ENCODE data around the gene HIBCH. TPM values are rescaled to one million over a fixed set of nuclear protein-coding genes. Genes with fewer than 3 reads are reported as not detected.
"Not testable (repeated sequence)": the region's sequence is repeated elsewhere in the genome, so short reads cannot be mapped to it uniquely, and the experiment has no call there.

HIBCH gene
- total RNA-seq, 5 donors from 2014 or later (not counting 1 experiment from before 2014, with no cell fraction given) = 15.5 to 19.8 (median 19.4) TPM

DNA sequence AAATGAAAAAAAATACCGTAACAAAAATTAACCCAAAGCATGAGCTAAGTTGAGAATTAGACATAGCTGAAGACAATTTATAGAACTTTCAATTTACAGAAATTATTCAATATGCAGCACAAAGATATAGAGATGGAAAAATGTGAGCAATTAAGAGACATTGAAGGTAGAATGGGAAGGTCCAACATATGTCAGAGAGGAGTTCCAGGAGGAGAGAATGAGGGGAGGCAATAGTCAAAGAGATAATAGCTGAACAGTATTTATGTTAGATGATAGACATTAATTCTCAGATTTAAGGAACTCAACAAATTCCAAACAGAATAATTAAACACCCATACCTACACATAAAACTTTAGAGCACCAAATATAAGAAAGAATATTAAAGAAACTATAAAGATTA, 154.1 kb downstream of the HIBCH start:
- ChIA-PET POLR2A (no interaction called here), CTCF (interaction anchor here in 1 of 2 donors (0.6 kb wide), 1 partner anchor 1495 kb away, joined by 3 read pairs; no protein-coding TSS in a partner anchor)
- H3K9me3 Mint-ChIP-seq = peaks cover 5 to 19% (median 8%) of the 10 kb centered on the region in 3 donors
- no peaks in the 10 kb centered on the region for H3K9me3 ChIP-seq
- no peak overlapping the region for H3K27ac Mint-ChIP-seq
- no peaks in the 10 kb centered on the region for H3K4me1 ChIP-seq (ENCODE audit: control insufficient read depth in 1 of 2, extremely low read depth in 1 of 2, insufficient read depth in 2 of 2, low read length in 2 of 2)
- H3K36me3 Mint-ChIP-seq = no peaks in the 10 kb centered on the region
- no peaks in the 10 kb centered on the region for H3K36me3 ChIP-seq (ENCODE audit: control insufficient read depth in 2 of 2, extremely low read depth in 1 of 2, insufficient read depth in 1 of 2, low read length in 1 of 2)
- no CpG with 5 or more reads among the region's 1 CpG for WGBS (ENCODE audit: insufficient coverage)
- H3K4me3 ChIP-seq (ENCODE audit: control insufficient read depth in 1 of 2, extremely low read depth in 1 of 2, low read length in 1 of 2) = no peak overlapping the region
- no peaks in the 10 kb centered on the region for H3K27me3 Mint-ChIP-seq
- ATAC-seq (replicated peaks in 1 of 4) (no peak), DNase-seq (no peak)
- H3K4me1 Mint-ChIP-seq = no peaks in the 10 kb centered on the region
- no peaks in the 10 kb centered on the region for H3K27me3 ChIP-seq (replicated peaks in 1 of 2; ENCODE audit: control insufficient read depth in 2 of 2, extremely low read depth in 1 of 2, insufficient read depth in 2 of 2, low read length in 1 of 2)
- H3K27ac ChIP-seq (ENCODE audit: low read length) = no peak overlapping the region
- no peak overlapping the region for H3K4me3 Mint-ChIP-seq

DNA sequence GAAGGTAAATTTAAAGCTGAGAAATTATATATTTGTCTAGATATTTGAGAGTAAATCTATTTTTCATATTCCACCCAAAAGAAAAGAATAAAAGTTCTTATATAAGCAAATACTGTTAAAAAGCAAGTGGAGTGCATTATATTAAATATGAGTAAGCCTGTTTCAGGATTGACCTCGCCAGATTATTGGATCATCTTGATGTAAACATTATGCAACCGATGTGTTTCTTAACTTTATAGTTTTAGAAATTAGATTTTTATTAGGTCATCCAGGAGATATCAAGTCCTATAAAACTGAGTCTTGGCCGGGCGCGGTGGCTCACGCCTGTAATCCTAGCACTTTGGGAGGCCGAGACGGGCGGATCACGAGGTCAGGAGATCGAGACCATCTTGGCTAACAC, 156.8 kb downstream of the HIBCH start:
- no peaks in the 10 kb centered on the region for H3K36me3 ChIP-seq (ENCODE audit: control insufficient read depth in 2 of 2, extremely low read depth in 1 of 2, insufficient read depth in 1 of 2, low read length in 1 of 2)
- no peak overlapping the region for H3K4me3 ChIP-seq (ENCODE audit: control insufficient read depth in 1 of 2, extremely low read depth in 1 of 2, low read length in 1 of 2)
- ATAC-seq (replicated peaks in 1 of 4) = no peak
- no peak for DNase-seq
- no peaks in the 10 kb centered on the region for H3K27me3 Mint-ChIP-seq
- H3K36me3 Mint-ChIP-seq = no peaks in the 10 kb centered on the region
- no CpG with 5 or more reads among the region's 11 CpGs for WGBS (ENCODE audit: insufficient coverage)
- no peak overlapping the region for H3K4me3 Mint-ChIP-seq
- H3K27me3 ChIP-seq (replicated peaks in 1 of 2; ENCODE audit: control insufficient read depth in 2 of 2, extremely low read depth in 1 of 2, insufficient read depth in 2 of 2, low read length in 1 of 2) = no peaks in the 10 kb centered on the region
- no peaks in the 10 kb centered on the region for H3K4me1 Mint-ChIP-seq
- peaks cover 0 to 10% (median 4%) of the 10 kb centered on the region in 3 donors for H3K9me3 Mint-ChIP-seq
- no peak overlapping the region for H3K27ac Mint-ChIP-seq
- H3K4me1 ChIP-seq (ENCODE audit: control insufficient read depth in 1 of 2, extremely low read depth in 1 of 2, insufficient read depth in 2 of 2, low read length in 2 of 2) = no peaks in the 10 kb centered on the region
- CTCF ChIA-PET = no interaction called here
- no peaks in the 10 kb centered on the region for H3K9me3 ChIP-seq
- POLR2A ChIA-PET = no interaction called here
- no peak overlapping the region for H3K27ac ChIP-seq (ENCODE audit: low read length)

DNA sequence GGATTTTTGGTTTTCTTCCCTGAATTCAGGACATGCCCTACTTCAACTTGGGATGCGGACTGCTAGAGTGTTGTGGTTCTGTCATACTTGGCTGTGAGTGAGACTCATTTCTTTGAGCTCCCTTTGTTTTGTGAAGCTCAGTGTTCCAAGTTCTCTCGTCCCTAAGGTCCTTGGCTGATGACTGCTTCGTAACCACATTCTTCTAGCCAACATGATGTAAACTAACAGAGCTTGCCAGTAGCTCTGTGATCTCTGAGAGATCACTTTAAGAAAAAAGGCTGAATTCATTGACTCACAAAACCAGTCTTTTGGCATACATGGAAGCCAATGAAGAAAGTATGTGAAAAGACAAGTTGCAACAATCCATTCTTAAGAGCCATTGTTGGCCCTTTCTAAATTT, 160.2 kb downstream of the HIBCH start:
- Mint-ChIP-seq H3K27me3 (no peaks in the 10 kb centered on the region), H3K36me3 (no peaks in the 10 kb centered on the region), H3K4me1 (no peaks in the 10 kb centered on the region), H3K27ac (no peak overlapping the region), H3K9me3 (no peaks in the 10 kb centered on the region), H3K4me3 (no peak overlapping the region)
- H3K4me3 ChIP-seq (ENCODE audit: control insufficient read depth in 1 of 2, extremely low read depth in 1 of 2, low read length in 1 of 2) = no peak overlapping the region
- ATAC-seq (replicated peaks in 1 of 4) (no peak), DNase-seq (no peak)
- ChIA-PET POLR2A (no interaction called here), CTCF (no interaction called here)
- no peaks in the 10 kb centered on the region for H3K9me3 ChIP-seq
- H3K27ac ChIP-seq (ENCODE audit: low read length) = no peak overlapping the region
- no peaks in the 10 kb centered on the region for H3K36me3 ChIP-seq (ENCODE audit: control insufficient read depth in 2 of 2, extremely low read depth in 1 of 2, insufficient read depth in 1 of 2, low read length in 1 of 2)
- H3K27me3 ChIP-seq (replicated peaks in 1 of 2; ENCODE audit: control insufficient read depth in 2 of 2, extremely low read depth in 1 of 2, insufficient read depth in 2 of 2, low read length in 1 of 2) = no peaks in the 10 kb centered on the region
- WGBS (ENCODE audit: insufficient coverage) = 100% methylated on average over 1 of the region's 3 CpGs
- H3K4me1 ChIP-seq (ENCODE audit: control insufficient read depth in 1 of 2, extremely low read depth in 1 of 2, insufficient read depth in 2 of 2, low read length in 2 of 2) = no peaks in the 10 kb centered on the region

DNA sequence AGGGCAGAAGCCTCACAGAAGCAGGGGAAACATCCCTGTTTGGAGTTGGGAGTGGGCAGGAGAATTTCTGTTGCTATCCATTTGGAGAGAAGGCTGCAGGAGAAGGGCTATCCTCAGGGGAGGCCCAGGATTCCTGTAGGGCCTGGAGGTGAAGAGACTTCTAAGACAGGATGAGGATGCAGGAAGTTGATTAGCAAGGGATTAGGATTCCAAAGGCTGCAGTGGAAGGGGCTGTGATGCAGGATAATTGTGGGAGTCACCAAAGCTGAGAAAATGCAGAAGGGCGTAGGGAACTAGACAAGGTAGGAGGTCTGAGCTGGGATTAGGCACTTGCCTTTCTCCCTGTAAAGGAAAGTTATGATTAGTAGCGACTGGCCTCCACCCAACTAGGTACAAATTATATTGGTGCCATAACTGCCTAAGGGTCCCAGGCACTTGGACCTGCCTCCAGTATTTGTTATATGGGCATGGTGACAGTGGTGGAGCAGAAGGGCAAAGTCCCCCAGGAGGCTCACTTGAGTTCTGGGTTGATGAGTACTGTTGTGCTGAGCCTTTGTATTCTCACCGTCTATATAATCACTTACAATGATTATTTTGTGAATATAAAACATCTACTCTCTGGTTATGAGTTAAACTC, 160.7 kb downstream of the HIBCH start:
- Mint-ChIP-seq H3K4me3 (no peak overlapping the region), H3K36me3 (no peaks in the 10 kb centered on the region), H3K4me1 (no peaks in the 10 kb centered on the region), H3K27ac (no peak overlapping the region), H3K9me3 (no peaks in the 10 kb centered on the region), H3K27me3 (no peaks in the 10 kb centered on the region)
- H3K27me3 ChIP-seq (replicated peaks in 1 of 2; ENCODE audit: control insufficient read depth in 2 of 2, extremely low read depth in 1 of 2, insufficient read depth in 2 of 2, low read length in 1 of 2) = no peaks in the 10 kb centered on the region
- H3K9me3 ChIP-seq = no peaks in the 10 kb centered on the region
- ChIA-PET CTCF (no interaction called here), POLR2A (no interaction called here)
- no peak for ATAC-seq (replicated peaks in 1 of 4)
- H3K36me3 ChIP-seq (ENCODE audit: control insufficient read depth in 2 of 2, extremely low read depth in 1 of 2, insufficient read depth in 1 of 2, low read length in 1 of 2) = no peaks in the 10 kb centered on the region
- H3K27ac ChIP-seq (ENCODE audit: low read length) = no peak overlapping the region
- WGBS (ENCODE audit: insufficient coverage) = 80% methylated on average over 1 of the region's 3 CpGs
- DNase-seq = no peak
- H3K4me3 ChIP-seq (ENCODE audit: control insufficient read depth in 1 of 2, extremely low read depth in 1 of 2, low read length in 1 of 2) = no peak overlapping the region
- no peaks in the 10 kb centered on the region for H3K4me1 ChIP-seq (ENCODE audit: control insufficient read depth in 1 of 2, extremely low read depth in 1 of 2, insufficient read depth in 2 of 2, low read length in 2 of 2)

GRCh38 chr2:190157613-190158528, 161.8 kb downstream of the HIBCH start:
- POLR2A ChIA-PET; H3K4me1 Mint-ChIP-seq; H3K27ac Mint-ChIP-seq; H3K36me3 ChIP-seq (ENCODE audit: control insufficient read depth in 2 of 2, extremely low read depth in 1 of 2, insufficient read depth in 1 of 2, low read length in 1 of 2); H3K27me3 ChIP-seq (replicated peaks in 1 of 2; ENCODE audit: control insufficient read depth in 2 of 2, extremely low read depth in 1 of 2, insufficient read depth in 2 of 2, low read length in 1 of 2); DNase-seq; H3K27me3 Mint-ChIP-seq; CTCF ChIA-PET; ATAC-seq (replicated peaks in 1 of 4); H3K4me3 ChIP-seq (ENCODE audit: control insufficient read depth in 1 of 2, extremely low read depth in 1 of 2, low read length in 1 of 2); H3K4me3 Mint-ChIP-seq; H3K4me1 ChIP-seq (ENCODE audit: control insufficient read depth in 1 of 2, extremely low read depth in 1 of 2, insufficient read depth in 2 of 2, low read length in 2 of 2); H3K9me3 Mint-ChIP-seq; H3K27ac ChIP-seq (ENCODE audit: low read length); H3K36me3 Mint-ChIP-seq; H3K9me3 ChIP-seq: not testable (repeated sequence)
- WGBS (ENCODE audit: insufficient coverage) = no CpG with 5 or more reads among the region's 10 CpGs

GRCh38 chr2:190156530-190157212, 163.0 kb downstream of the HIBCH start:
- no peaks in the 10 kb centered on the region for H3K9me3 ChIP-seq
- no peak for ATAC-seq (replicated peaks in 1 of 4)
- no peaks in the 10 kb centered on the region for H3K27me3 ChIP-seq (replicated peaks in 1 of 2; ENCODE audit: control insufficient read depth in 2 of 2, extremely low read depth in 1 of 2, insufficient read depth in 2 of 2, low read length in 1 of 2)
- Mint-ChIP-seq H3K27me3 (no peaks in the 10 kb centered on the region), H3K4me3 (no peak overlapping the region), H3K4me1 (no peaks in the 10 kb centered on the region), H3K36me3 (no peaks in the 10 kb centered on the region), H3K9me3 (peaks cover 0 to 4% (median 0%) of the 10 kb centered on the region in 3 donors), H3K27ac (no peak overlapping the region)
- ChIA-PET CTCF (no interaction called here), POLR2A (no interaction called here)
- no peak overlapping the region for H3K4me3 ChIP-seq (ENCODE audit: control insufficient read depth in 1 of 2, extremely low read depth in 1 of 2, low read length in 1 of 2)
- WGBS (ENCODE audit: insufficient coverage) = no CpG with 5 or more reads among the region's 4 CpGs
- H3K36me3 ChIP-seq (ENCODE audit: control insufficient read depth in 2 of 2, extremely low read depth in 1 of 2, insufficient read depth in 1 of 2, low read length in 1 of 2) = no peaks in the 10 kb centered on the region
- no peak for DNase-seq
- H3K27ac ChIP-seq (ENCODE audit: low read length) = no peak overlapping the region
- no peaks in the 10 kb centered on the region for H3K4me1 ChIP-seq (ENCODE audit: control insufficient read depth in 1 of 2, extremely low read depth in 1 of 2, insufficient read depth in 2 of 2, low read length in 2 of 2)
